ENCODE data around the gene ST6GALNAC4.
"Not testable (repeated sequence)": the region's sequence is repeated elsewhere in the genome, so short reads cannot be mapped to it uniquely, and the experiment has no call there.

Gene ST6GALNAC4

GRCh38 chr9:127872369-127873222 lies 44.2 kb downstream of the ST6GALNAC4 start:
- no peak for DNase-seq (ENCODE audit: low read depth, low spot score)
- Histone ChIP-seq H3K4me3 (no peak overlapping the region), H3K36me3 (ENCODE audit: insufficient read depth, low read length) (no peaks in the 10 kb centered on the region), H3K9me3 (ENCODE audit: low read depth, low read length) (no peaks in the 10 kb centered on the region), H3K9ac (ENCODE audit: insufficient read length) (no peak overlapping the region), H3K27ac (no peak overlapping the region)
- TF ChIP-seq POLR2AphosphoS5 (IDR thresholded peaks at IDR 0.05; ENCODE audit: borderline replicate concordance, low read depth, low read length) (no peak), EZH2 (IDR thresholded peaks at IDR 0.05) (no peak), FOXP2 (optimal IDR thresholded peaks at IDR 0.05; ENCODE audit: control extremely low read depth, extremely low read length, insufficient read depth) (no peak)

- Histone ChIP-seq H3K4me3 (no peak overlapping the region), H3K9ac (ENCODE audit: insufficient read length) (no peak overlapping the region), H3K9me3 (ENCODE audit: low read depth, low read length) (no peaks in the 10 kb centered on the region), H3K36me3 (ENCODE audit: insufficient read depth, low read length) (no peaks in the 10 kb centered on the region), H3K27ac (no peak overlapping the region)
- TF ChIP-seq EZH2 (IDR thresholded peaks at IDR 0.05): no peak
- TF ChIP-seq FOXP2 (optimal IDR thresholded peaks at IDR 0.05; ENCODE audit: control extremely low read depth, extremely low read length, insufficient read depth): no peak
- TF ChIP-seq POLR2AphosphoS5 (IDR thresholded peaks at IDR 0.05; ENCODE audit: borderline replicate concordance, low read depth, low read length): no peak
- no peak for DNase-seq (ENCODE audit: low read depth, low spot score)
These were observed 45.3 kb downstream of the ST6GALNAC4 start for GRCh38 chr9:127871531-127871930.

GRCh38 chr9:127870887-127871286 lies 46.0 kb downstream of the ST6GALNAC4 start:
- no peak overlapping the region for H3K4me3 ChIP-seq
- H3K27ac ChIP-seq: no peak overlapping the region

GRCh38 chr9:127870153-127870491 lies 46.7 kb downstream of the ST6GALNAC4 start:
- not testable (repeated sequence) for H3K9me3 ChIP-seq (ENCODE audit: low read depth, low read length); H3K4me3 ChIP-seq; H3K9ac ChIP-seq (ENCODE audit: insufficient read length); DNase-seq (ENCODE audit: low read depth, low spot score); H3K36me3 ChIP-seq (ENCODE audit: insufficient read depth, low read length); H3K27ac ChIP-seq

More at GRCh38 chr9:127870887-127871286, 46.0 kb downstream of the ST6GALNAC4 start:
- no peaks in the 10 kb centered on the region for H3K9me3 ChIP-seq (ENCODE audit: low read depth, low read length)
- H3K9ac ChIP-seq (ENCODE audit: insufficient read length): no peak overlapping the region
- no peak for TF ChIP-seq EZH2 (IDR thresholded peaks at IDR 0.05)
- no peak for TF ChIP-seq FOXP2 (optimal IDR thresholded peaks at IDR 0.05; ENCODE audit: control extremely low read depth, extremely low read length, insufficient read depth)
- TF ChIP-seq POLR2AphosphoS5 (IDR thresholded peaks at IDR 0.05; ENCODE audit: borderline replicate concordance, low read depth, low read length): no peak
- H3K36me3 ChIP-seq (ENCODE audit: insufficient read depth, low read length): no peaks in the 10 kb centered on the region
- DNase-seq (ENCODE audit: low read depth, low spot score): no peak

DNA sequence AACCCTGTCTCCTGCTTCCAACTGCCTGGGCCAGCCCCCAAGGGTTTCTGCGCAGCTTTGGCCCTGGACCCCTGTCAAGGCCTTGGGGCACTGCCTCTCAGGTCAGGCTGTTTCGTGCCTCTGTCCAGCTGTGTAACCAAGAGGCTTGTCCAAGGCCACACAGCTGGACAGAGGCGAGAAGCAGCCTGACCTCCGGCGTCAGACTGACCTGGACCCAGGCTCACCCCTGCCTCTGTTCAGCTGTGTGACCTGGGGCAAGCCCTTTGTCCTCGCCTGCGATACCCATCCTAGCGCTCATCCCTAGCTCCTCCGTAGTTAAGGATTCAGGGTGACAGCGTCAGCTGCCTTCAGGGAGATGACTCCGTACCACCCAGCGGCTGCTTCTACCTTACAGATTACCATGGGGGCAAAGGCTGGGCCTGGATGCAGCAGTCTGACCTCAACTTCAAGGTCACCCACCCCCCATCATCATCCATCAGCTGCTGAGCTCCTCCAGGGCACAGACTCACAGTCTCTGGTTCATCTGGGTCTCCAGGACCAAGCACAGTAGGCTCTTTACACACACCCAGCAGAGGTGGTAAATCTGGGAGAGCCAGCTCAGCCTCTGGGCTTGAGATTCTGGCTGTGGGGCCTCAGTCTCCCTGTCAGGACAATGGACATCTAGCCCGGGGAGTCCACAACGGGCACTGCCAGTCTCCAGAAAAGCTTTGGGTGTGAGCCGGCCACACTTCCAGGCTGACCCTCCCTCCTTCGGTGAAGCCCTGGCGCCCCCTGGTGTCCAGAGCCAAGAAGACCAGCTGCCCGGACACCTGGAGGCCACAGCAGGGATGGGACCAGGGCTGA lies 47.3 kb downstream of the ST6GALNAC4 start:
- no peak for DNase-seq (ENCODE audit: low read depth, low spot score)
- Histone ChIP-seq H3K27ac (no peak overlapping the region), H3K9me3 (ENCODE audit: low read depth, low read length) (no peaks in the 10 kb centered on the region), H3K4me3 (no peak overlapping the region), H3K36me3 (ENCODE audit: insufficient read depth, low read length) (no peaks in the 10 kb centered on the region), H3K9ac (ENCODE audit: insufficient read length) (no peak overlapping the region)
- no peak for TF ChIP-seq EZH2 (IDR thresholded peaks at IDR 0.05)
- TF ChIP-seq POLR2AphosphoS5 (IDR thresholded peaks at IDR 0.05; ENCODE audit: borderline replicate concordance, low read depth, low read length): no peak
- TF ChIP-seq FOXP2 (optimal IDR thresholded peaks at IDR 0.05; ENCODE audit: control extremely low read depth, extremely low read length, insufficient read depth): no peak

DNA sequence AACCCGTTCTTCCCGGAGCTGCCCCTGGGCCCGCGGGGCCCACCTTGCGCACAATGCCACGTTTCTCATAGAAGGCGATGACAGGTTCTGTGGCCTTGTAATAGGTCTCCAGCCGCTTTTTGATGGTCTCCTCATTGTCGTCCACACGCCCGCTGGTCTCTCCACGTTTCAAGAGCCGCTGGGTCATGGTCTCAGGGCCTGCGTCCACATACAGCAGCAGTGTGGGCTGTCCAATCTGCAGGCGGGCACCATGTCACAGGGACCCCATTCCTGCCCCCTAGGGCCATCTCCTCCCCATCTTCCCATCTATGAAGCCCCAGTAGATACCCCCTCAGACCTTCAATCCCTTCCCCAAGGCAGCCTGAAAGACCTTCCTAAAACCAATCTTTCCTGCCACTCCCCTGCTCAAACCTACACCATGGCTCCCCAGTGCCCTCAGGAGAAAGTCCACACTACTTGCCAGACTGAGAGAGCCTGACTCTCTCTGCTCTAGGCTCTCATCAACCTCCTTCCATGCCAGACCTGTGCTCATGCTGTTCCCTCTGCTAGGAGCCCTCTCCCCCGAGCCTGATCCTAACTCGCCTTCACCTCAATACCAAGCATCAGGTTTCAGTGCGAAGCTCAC lies 48.5 kb downstream of the ST6GALNAC4 start:
- no peak overlapping the region for H3K4me3 ChIP-seq
- H3K36me3 ChIP-seq (ENCODE audit: insufficient read depth, low read length): no peaks in the 10 kb centered on the region
- H3K9me3 ChIP-seq (ENCODE audit: low read depth, low read length): no peaks in the 10 kb centered on the region
- H3K27ac ChIP-seq: no peak overlapping the region
- DNase-seq (ENCODE audit: low read depth, low spot score): no peak
- H3K9ac ChIP-seq (ENCODE audit: insufficient read length): no peak overlapping the region
- no peak for TF ChIP-seq EZH2 (IDR thresholded peaks at IDR 0.05)
- TF ChIP-seq POLR2AphosphoS5 (IDR thresholded peaks at IDR 0.05; ENCODE audit: borderline replicate concordance, low read depth, low read length): no peak
- TF ChIP-seq FOXP2 (optimal IDR thresholded peaks at IDR 0.05; ENCODE audit: control extremely low read depth, extremely low read length, insufficient read depth): no peak

- no peak for DNase-seq (ENCODE audit: low read depth, low spot score)
- TF ChIP-seq EZH2 (IDR thresholded peaks at IDR 0.05) (no peak), POLR2AphosphoS5 (IDR thresholded peaks at IDR 0.05; ENCODE audit: borderline replicate concordance, low read depth, low read length) (no peak), FOXP2 (optimal IDR thresholded peaks at IDR 0.05; ENCODE audit: control extremely low read depth, extremely low read length, insufficient read depth) (no peak)
- H3K4me3 ChIP-seq: no peak overlapping the region
- H3K27ac ChIP-seq: no peak overlapping the region
- H3K9ac ChIP-seq (ENCODE audit: insufficient read length): no peak overlapping the region
- no peaks in the 10 kb centered on the region for H3K36me3 ChIP-seq (ENCODE audit: insufficient read depth, low read length)
- no peaks in the 10 kb centered on the region for H3K9me3 ChIP-seq (ENCODE audit: low read depth, low read length)
These were observed 49.2 kb downstream of the ST6GALNAC4 start for GRCh38 chr9:127867356-127868277.

Measured in SK-N-MC (cell line).